PC-3 (cell line): ENCODE data around the gene AIMP1.

ENCODE experiments used
- CTCF ChIP-seq: fragments of 300-600 bp; sonication (generic); conservative IDR thresholded peaks from 2 replicates; pipeline ENCODE4 v1.5.1; 2017; ENCODE audit warnings: antibody characterized with exemption, low read depth, mild to moderate bottlenecking, low read length
- EZH2 ChIP-seq: fragments of 300-600 bp; sonication (generic); IDR thresholded peaks from one replicate; pipeline ENCODE4 v1.6.1; 2017; ENCODE audit warnings: antibody characterized with exemption, mild to moderate bottlenecking, low read length; ENCODE audit not compliant: unreplicated experiment
- EZH2phosphoT487 ChIP-seq: fragments of 300-600 bp; sonication (generic); IDR thresholded peaks from 2 replicates; pipeline ENCODE4 v1.6.1; 2018; ENCODE audit warnings: mild to moderate bottlenecking, antibody characterized with exemption, low read length, borderline replicate concordance

- no peak for TF ChIP-seq CTCF
- no peak for TF ChIP-seq EZH2
- TF ChIP-seq EZH2phosphoT487, result no peak
Measured at GRCh38 chr4:106291678-106292077, 24.7 kb upstream of the AIMP1 start.
